K562 (cell line): ENCODE measurements around the gene PIGT. TPM values are rescaled to one million over a fixed set of nuclear protein-coding genes. Genes with fewer than 3 reads are reported as not detected.

Experiments
- BRCA1 ChIP-seq, 2 experiments: fragments of 450-650 bp in 1 of 2; sonication (generic) in 1 of 2; formaldehyde crosslinking in 1 of 2; IDR thresholded peaks; 2 replicates each; pipeline versions ENCODE4 v1.5.0 to v1.6.1; 2017 to 2020; ENCODE audit warnings: mild to moderate bottlenecking in 1 of 2, missing genetic modification reagents in 1 of 2
- ESRRB ChIP-seq: fragments of 250-450 bp; sonication (Bioruptor Pico); IDR thresholded peaks from 2 replicates; pipeline ENCODE4 v1.5.0; 2020; ENCODE audit warnings: mild to moderate bottlenecking, moderate library complexity, borderline replicate concordance
- ETV5 ChIP-seq: sonication (generic); formaldehyde crosslinking; IDR thresholded peaks from 2 replicates; pipeline ENCODE4 v1.4.0; 2020; ENCODE audit warnings: low read depth, mild to moderate bottlenecking, missing genetic modification reagents
- KAT7 ChIP-seq: sonication (generic); formaldehyde crosslinking; IDR thresholded peaks from 2 replicates; pipeline ENCODE4 v1.8.0; 2022; ENCODE audit warnings: missing genetic modification reagents, mild to moderate bottlenecking, borderline replicate concordance
- MCM3 ChIP-seq: fragments of 450-650 bp; IDR thresholded peaks from 2 replicates; pipeline ENCODE4 v1.6.1; 2016
- MTA2 ChIP-seq: fragments of 450-650 bp; IDR thresholded peaks from 2 replicates; pipeline ENCODE4 v1.6.1; 2016; ENCODE audit warnings: low read depth
- MXD1 ChIP-seq: fragments of 250-450 bp; sonication (Bioruptor Pico); IDR thresholded peaks from 2 replicates; pipeline ENCODE4 v1.8.0; 2021; ENCODE audit warnings: borderline replicate concordance, mild to moderate bottlenecking, moderate library complexity; ENCODE audit not compliant: poor library complexity, severe bottlenecking
- PYGO2 ChIP-seq: fragments of 450-650 bp; IDR thresholded peaks from 2 replicates; pipeline ENCODE4 v1.6.1; 2016; ENCODE audit warnings: mild to moderate bottlenecking, missing genetic modification characterization, moderate library complexity, missing compliant biosample characterization
- RAD21 ChIP-seq, 2 experiments: fragments of 250-450 bp in 1 of 2; fragments of 450-650 bp in 1 of 2; sonication (Bioruptor Pico) in 1 of 2; formaldehyde crosslinking in 1 of 2; IDR thresholded peaks in 1 of 2; conservative IDR thresholded peaks in 1 of 2; 2 replicates each; pipeline versions ENCODE4 v1.4.0 to v1.8.0; 2020 to 2022; ENCODE audit warnings: mild to moderate bottlenecking in 2 of 2, moderate library complexity in 1 of 2
- SAFB ChIP-seq: fragments of 200-400 bp; formaldehyde crosslinking; IDR thresholded peaks from 2 replicates; pipeline ENCODE4 v1.6.1; 2017; ENCODE audit warnings: low read depth, low read length, borderline replicate concordance
- SRSF3 ChIP-seq: fragments of 200-400 bp; formaldehyde crosslinking; IDR thresholded peaks from 2 replicates; pipeline ENCODE4 v1.6.1; 2016; ENCODE audit warnings: mild to moderate bottlenecking, low read length, moderate library complexity; ENCODE audit not compliant: insufficient read depth
- TCF7L2 ChIP-seq: fragments of 150-350 bp; IDR thresholded peaks from 2 replicates; pipeline ENCODE4 v1.6.1; 2016; ENCODE audit warnings: low read depth, mild to moderate bottlenecking, low read length, moderate library complexity
- ZBTB7A ChIP-seq: IDR thresholded peaks from 2 replicates; pipeline ENCODE4 v1.6.1; 2011; ENCODE audit warnings: low read depth, mild to moderate bottlenecking, low read length, moderate library complexity, borderline replicate concordance; ENCODE audit not compliant: control insufficient read depth
- ZKSCAN8 ChIP-seq: fragments of 200-800 bp; sonication (Bioruptor generic); IDR thresholded peaks from 2 replicates; pipeline ENCODE4 v1.6.1; 2016; ENCODE audit warnings: missing genetic modification characterization, missing compliant biosample characterization
- ZNF121 ChIP-seq: sonication (generic); formaldehyde crosslinking; conservative IDR thresholded peaks from 2 replicates; pipeline ENCODE4 v1.8.0; 2022; ENCODE audit warnings: missing genetic modification reagents
- ZNF175 ChIP-seq: fragments of 200-800 bp; sonication (Bioruptor generic); IDR thresholded peaks from 2 replicates; pipeline ENCODE4 v1.6.1; 2016; ENCODE audit warnings: low read depth, mild to moderate bottlenecking, missing genetic modification characterization, missing compliant biosample characterization
- ZNF512 ChIP-seq: IDR thresholded peaks from 2 replicates; pipeline ENCODE4 v1.6.1; 2016; ENCODE audit warnings: missing genetic modification characterization, missing compliant biosample characterization
- ZNF717 ChIP-seq: fragments of 250-450 bp; sonication (Bioruptor Pico); IDR thresholded peaks from 2 replicates; pipeline ENCODE4 v1.5.0; 2021
- ZNF79 ChIP-seq: fragments of 250-450 bp; sonication (Bioruptor Pico); IDR thresholded peaks from 2 replicates; pipeline ENCODE4 v1.4.0; 2020; ENCODE audit warnings: low read depth, mild to moderate bottlenecking, moderate library complexity
- ZZZ3 ChIP-seq: fragments of 450-650 bp; IDR thresholded peaks from 2 replicates; pipeline ENCODE4 v1.6.1; 2016; ENCODE audit warnings: antibody characterized with exemption, mild to moderate bottlenecking, moderate library complexity
- polyA plus RNA-seq, 8 experiments: library from polyadenylated mRNA; depleted of rRNA in 4 of 8; stranded (reverse) in 5 of 8; unstranded in 3 of 8; fragments of >200 nt; fragmentation: Nextera tagmentation in 2 of 8; fragmentation: Illumina TruSeq in 1 of 8; extraction: Ambion mirVana in 2 of 8; extraction: Trizol in 1 of 8; gene quantifications; 2 replicates each; pipeline versions ENCODE4 v1.2.1 to v1.2.3, GENCODE V29; 2011 to 2014; ENCODE audit warnings: inconsistent platforms in 1 of 8, missing spikeins in 1 of 8
- total RNA-seq, 7 experiments: library from RNA; depleted of rRNA in 6 of 7; stranded (reverse); fragments of >200 nt in 6 of 7; fragmentation: Illumina TruSeq in 2 of 7; extraction: Trizol in 2 of 7; gene quantifications; 2 replicates each; pipeline versions ENCODE4 v1.2.1 to v1.2.3, GENCODE V29; 2011 to 2021; ENCODE audit warnings: low replicate concordance in 1 of 7

Gene PIGT
- total and polyA plus RNA-seq, 9 of the 15 experiments (the other 6 are each of a cell fraction or from before 2014, with no cell fraction given), result 14.6 to 108 (median 46.9) TPM

- no peak for TF ChIP-seq PYGO2 (tag)
- no peak for TF ChIP-seq ZZZ3
- TF ChIP-seq ZNF512 (tag), result no peak
- TF ChIP-seq ZBTB7A, result no peak
- TF ChIP-seq SRSF3, result no peak
- TF ChIP-seq TCF7L2, result no peak
- no peak for TF ChIP-seq ZNF717 (CRISPR knock-in tag)
- TF ChIP-seq BRCA1 (IDR thresholded peaks at IDR 0.05), result no peak
- TF ChIP-seq BRCA1 (CRISPR knock-in tag; IDR thresholded peaks at IDR 0.05), result no peak
- no peak for TF ChIP-seq ZNF175 (CRISPR knock-in tag)
- TF ChIP-seq MCM3, result no peak
- TF ChIP-seq KAT7 (CRISPR knock-in tag), result no peak
- TF ChIP-seq ZKSCAN8 (CRISPR knock-in tag), result no peak
- no peak for TF ChIP-seq ZNF79 (CRISPR knock-in tag)
- no peak for TF ChIP-seq ZNF121
- TF ChIP-seq ETV5 (CRISPR knock-in tag), result no peak
- TF ChIP-seq RAD21 (CRISPR knock-in tag; conservative IDR thresholded peaks at IDR 0.05 in 1 of 2, IDR thresholded peaks at IDR 0.05 in 1 of 2), result peak; percentile 25 to 40; a peak in 2 of 4 replicates
- no peak for TF ChIP-seq SAFB
- peak; percentile 6 for TF ChIP-seq MXD1 (CRISPR knock-in tag)
- no peak for TF ChIP-seq ESRRB
- TF ChIP-seq MTA2, result 0 out of 2 replicates have a peak, but pooled peaks have one; percentile 14
Measured at GRCh38 chr20:45427236-45428149, 11.6 kb downstream of the PIGT start (continued).
